Fibroblast of villous mesenchyme (primary cell): ENCODE measurements around the gene GTF2F2. TPM values are rescaled to one million over a fixed set of nuclear protein-coding genes. Genes with fewer than 3 reads are reported as not detected.

ENCODE experiments used
- DNase-seq: peaks from one replicate; pipeline ENCODE4 v3.0.0-alpha.2; 2010; ENCODE audit warnings: low read depth
- H3K4me3 ChIP-seq: 2 replicates; pipeline ENCODE4 v1.5.1; 2011; ENCODE audit warnings: low read depth, mild to moderate bottlenecking, low read length
- CTCF ChIP-seq: IDR thresholded peaks from 2 replicates; pipeline ENCODE4 v1.5.1; 2012; ENCODE audit warnings: low read depth, mild to moderate bottlenecking, low read length; ENCODE audit not compliant: insufficient read depth
- total RNA-seq: library from RNA; depleted of rRNA; stranded (reverse); fragments of >200 nt; gene quantifications from 2 replicates; pipeline ENCODE4 v1.2.3, GENCODE V29; 2012

GTF2F2 gene
- total RNA-seq, 1 donor: 38.0 TPM

DNA sequence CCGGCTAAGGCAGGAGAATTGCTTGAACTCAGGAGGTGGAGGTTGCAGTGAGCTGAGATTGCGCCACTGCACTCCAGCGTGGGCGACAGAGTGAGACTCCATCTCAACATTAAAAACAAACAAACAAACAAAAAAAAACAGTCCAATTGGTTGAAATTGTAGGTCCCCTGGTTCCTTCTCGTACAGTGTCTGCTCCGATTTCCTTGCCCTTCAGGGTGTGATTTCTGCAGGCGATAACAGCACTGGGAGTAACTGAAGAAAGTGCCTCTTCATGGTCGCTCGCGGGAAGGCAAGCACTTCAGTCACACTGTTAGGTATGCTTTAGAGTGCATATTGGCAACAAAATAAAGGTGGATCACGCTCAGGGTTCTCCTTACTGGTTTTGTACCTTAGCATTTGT lies 181.0 kb downstream of the GTF2F2 start:
- no peak for DNase-seq
- no peak overlapping the region for H3K4me3 ChIP-seq
- TF ChIP-seq CTCF: no peak

- TF ChIP-seq CTCF: no peak
- DNase-seq: no peak
- no peak overlapping the region for H3K4me3 ChIP-seq
Measured at GRCh38 chr13:45302507-45302906, 182.2 kb downstream of the GTF2F2 start.

DNA sequence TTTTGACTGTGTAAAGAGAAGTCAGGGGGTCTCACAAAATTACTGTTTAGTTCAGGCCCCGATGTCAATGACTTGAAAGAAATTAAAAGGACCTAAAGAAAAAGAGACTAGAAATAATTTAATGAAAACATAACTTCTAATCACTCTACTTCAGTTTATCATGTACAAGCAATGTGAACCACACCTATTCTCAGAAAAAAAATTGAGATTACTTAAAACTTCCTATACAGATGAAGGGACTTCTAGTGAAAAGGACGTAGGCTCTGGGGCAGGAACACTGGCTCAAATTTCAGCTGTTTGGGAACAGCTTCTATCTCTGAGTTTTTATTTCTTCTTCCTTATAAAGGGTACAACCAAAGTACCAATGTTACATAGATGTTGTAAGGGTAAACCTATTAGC lies 182.7 kb downstream of the GTF2F2 start:
- DNase-seq: no peak
- no peak overlapping the region for H3K4me3 ChIP-seq
- TF ChIP-seq CTCF: no peak

- DNase-seq: no peak
- no peak for TF ChIP-seq CTCF
Measured at GRCh38 chr13:45303866-45304265, 183.6 kb downstream of the GTF2F2 start.

GRCh38 chr13:45305079-45305478 lies 184.8 kb downstream of the GTF2F2 start:
- H3K4me3 ChIP-seq: no peak overlapping the region
- TF ChIP-seq CTCF: no peak
- no peak for DNase-seq

More at GRCh38 chr13:45303866-45304265, 183.6 kb downstream of the GTF2F2 start:
- no peak overlapping the region for H3K4me3 ChIP-seq

- TF ChIP-seq CTCF: no peak
- no peak for DNase-seq
- H3K4me3 ChIP-seq: no peak overlapping the region
Measured at GRCh38 chr13:45306966-45307365, 186.7 kb downstream of the GTF2F2 start.

- H3K4me3 ChIP-seq: peak overlapping the region; percentile 53
- TF ChIP-seq CTCF: no peak
- no peak for DNase-seq
Measured at GRCh38 chr13:45310341-45311131, 190.2 kb downstream of the GTF2F2 start.
